ENCODE measurements around the gene VDAC1.

VDAC1 gene

DNA sequence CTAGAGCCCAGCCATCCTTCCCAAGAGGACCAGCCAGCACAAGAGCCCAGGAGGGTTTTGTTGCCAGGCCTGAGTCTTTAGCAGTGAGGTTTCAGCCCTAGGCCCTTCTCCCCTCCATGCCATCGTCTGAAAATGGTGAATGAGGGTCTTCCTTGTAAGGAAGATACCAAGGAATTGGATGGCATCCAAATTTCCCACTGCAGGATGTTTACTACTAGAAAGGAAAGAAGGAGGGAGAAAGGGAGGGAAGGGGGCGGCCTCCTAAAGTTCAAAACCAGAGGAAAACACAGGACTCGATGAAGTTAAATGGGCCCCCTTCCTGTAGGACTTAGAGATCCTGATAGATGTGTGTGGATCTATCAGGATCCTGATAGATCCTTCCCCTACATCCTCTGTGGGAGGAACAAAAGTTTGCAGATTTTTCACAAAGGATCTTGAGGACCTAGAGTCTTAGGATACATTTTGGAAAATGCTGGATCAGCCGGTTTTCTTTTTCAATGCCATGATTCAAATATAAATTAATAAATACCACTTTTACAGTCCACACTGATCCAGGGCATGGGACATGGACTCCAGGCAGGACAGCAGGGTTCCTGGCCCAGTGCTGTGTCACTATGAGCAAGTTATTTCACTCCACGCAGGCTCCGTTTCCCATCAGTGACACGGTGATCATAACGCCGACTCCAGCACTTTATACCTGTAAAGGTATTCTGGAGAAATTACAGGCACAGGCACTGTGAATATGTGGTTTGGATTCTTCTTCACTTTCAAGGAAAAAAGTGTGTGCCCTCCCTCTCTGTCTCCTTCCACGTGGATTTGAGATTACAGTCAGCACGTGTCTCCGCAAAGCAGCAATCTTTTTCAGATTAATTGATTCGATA, 77.2 kb downstream of the VDAC1 start:
- TF ChIP-seq, protein P1, sequence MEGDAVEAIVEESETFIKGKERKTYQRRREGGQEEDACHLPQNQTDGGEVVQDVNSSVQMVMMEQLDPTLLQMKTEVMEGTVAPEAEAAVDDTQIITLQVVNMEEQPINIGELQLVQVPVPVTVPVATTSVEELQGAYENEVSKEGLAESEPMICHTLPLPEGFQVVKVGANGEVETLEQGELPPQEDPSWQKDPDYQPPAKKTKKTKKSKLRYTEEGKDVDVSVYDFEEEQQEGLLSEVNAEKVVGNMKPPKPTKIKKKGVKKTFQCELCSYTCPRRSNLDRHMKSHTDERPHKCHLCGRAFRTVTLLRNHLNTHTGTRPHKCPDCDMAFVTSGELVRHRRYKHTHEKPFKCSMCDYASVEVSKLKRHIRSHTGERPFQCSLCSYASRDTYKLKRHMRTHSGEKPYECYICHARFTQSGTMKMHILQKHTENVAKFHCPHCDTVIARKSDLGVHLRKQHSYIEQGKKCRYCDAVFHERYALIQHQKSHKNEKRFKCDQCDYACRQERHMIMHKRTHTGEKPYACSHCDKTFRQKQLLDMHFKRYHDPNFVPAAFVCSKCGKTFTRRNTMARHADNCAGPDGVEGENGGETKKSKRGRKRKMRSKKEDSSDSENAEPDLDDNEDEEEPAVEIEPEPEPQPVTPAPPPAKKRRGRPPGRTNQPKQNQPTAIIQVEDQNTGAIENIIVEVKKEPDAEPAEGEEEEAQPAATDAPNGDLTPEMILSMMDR (IDR thresholded peaks at IDR 0.05; ENCODE audit: extremely low read depth, missing control alignments): no peak
- DNase-seq (ENCODE audit: low spot score): no peak

DNA sequence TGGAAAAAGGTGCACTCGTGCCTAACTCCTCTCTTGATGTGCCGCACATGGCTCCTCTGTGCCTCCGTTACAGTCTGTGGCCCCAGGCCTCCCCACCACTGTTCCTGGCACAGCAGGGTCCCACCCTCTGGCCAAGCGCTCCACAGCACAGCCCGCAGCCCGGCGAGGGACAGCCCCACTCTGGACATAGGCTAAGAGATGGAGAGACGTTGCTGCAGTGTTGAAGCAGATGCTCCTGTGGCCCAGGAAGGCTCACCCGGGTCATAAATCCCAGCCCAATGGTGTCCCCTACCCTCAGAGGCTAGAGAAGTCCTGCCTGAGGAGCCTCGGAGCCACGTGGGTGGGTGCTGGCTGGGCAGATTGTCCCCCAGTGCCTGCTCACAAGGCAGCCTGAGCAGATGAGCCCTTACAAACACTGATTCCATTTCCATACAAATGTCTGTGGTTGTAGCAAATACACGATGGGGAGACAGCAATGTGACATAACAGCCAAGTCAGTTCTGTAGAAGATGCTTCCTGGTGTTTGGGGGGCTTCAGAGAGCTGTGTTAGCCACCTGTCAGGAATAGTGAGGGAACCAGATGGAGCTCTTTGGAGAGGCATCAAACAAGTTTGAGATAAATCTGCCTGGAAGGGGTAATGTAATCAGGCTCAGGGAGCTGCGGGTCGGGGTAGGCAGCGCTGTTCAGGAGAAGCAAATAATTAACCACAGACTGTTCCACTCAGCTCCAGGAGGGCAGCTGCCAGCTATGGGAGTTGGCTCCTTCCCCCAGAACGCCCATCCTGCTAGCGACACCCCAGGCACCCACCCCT, 78.1 kb downstream of the VDAC1 start:
- no peak for DNase-seq (ENCODE audit: low spot score)

DNA sequence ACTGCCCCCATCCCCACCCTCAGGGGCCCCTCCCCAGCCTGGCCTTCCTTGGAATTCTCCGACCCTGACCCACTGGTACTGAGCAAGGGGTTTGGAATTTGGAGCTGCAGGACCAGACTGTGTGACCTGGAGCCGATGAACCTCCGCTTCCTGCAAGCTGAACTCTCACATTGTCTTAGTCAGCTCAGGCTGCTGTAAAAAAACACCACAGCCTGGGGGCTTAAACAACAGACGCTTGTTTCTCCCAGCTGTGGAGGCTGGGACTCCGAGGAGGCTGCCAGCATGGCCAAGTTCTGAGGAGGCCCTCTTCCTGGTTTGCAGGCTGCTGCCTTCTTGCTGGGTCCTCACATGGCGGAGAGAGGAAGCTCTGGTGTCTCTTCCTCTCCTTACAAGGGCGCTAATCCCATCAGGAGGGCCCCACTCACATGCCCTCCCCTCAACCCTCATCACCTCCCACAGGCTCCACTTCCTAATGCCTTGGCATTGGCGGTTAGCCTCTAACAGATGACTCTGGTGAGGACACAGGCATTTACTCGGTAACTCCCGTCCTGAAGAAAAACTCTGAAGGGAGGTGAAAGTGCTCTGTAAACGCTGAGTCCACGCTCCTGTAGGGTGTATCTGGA, 78.8 kb downstream of the VDAC1 start:
- TF ChIP-seq, protein P1 (IDR thresholded peaks at IDR 0.05; ENCODE audit: extremely low read depth, missing control alignments): no peak
- DNase-seq (ENCODE audit: low spot score): no peak

More for the DNA sequence above, 78.1 kb downstream of the VDAC1 start:
- TF ChIP-seq, protein P1 (IDR thresholded peaks at IDR 0.05; ENCODE audit: extremely low read depth, missing control alignments): no peak

DNA sequence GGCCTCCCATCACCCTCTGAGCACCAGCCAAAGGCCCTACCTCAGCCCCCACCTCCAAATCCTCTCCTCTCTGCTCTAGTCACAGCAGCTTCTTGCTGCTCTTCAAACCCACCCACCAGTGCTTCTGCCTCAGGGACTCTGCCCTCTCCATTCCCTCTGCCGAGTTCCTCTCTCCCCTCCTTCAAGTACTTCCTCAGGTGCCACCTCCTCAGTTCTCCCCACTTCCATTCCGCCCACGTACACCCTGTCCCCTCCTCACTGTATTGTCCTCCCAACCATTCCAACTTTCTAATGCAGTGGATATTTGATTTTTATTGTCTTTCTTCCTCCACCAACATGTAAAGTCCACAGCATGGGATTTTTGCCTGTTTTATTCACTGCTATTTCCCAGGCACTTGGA, 79.5 kb downstream of the VDAC1 start:
- DNase-seq (ENCODE audit: low spot score): no peak

DNA sequence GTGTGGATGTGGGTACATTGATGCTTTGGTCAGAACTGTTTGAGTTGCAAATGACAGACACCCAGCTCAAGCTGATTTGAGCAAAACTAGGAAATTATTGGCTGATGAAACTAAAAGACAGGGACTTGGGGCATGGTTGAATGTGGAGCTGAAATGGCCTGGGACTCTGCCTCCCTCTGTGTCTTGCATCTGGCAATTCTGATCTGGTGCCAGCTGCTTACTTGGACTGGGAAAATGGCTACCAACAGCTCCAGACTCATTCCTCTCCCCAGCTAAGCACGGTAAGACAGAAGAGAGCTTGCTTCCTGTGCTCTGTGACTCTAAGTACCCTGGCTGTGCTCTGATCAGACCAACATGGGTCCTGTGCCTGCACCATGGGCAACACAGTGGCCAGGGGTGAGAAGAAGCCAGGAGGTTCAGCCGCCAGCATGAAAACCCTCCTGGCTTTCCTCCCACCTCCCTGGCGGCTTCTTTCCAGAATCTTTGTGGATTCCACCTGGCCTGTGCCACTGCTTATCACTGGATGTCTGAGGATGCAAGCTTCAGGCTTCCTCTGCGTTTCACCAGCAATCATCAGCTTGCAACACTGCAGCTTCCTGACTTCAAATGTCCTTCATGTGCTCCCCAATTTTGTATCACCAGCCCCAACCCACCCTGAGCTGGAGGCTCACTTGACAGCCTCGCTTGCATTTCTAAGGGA, 80.4 kb downstream of the VDAC1 start:
- DNase-seq (ENCODE audit: low spot score): no peak
- TF ChIP-seq, protein P1 (IDR thresholded peaks at IDR 0.05; ENCODE audit: extremely low read depth, missing control alignments): no peak

More for the DNA sequence above, 79.5 kb downstream of the VDAC1 start:
- TF ChIP-seq, protein P1 (IDR thresholded peaks at IDR 0.05; ENCODE audit: extremely low read depth, missing control alignments): no peak

DNA sequence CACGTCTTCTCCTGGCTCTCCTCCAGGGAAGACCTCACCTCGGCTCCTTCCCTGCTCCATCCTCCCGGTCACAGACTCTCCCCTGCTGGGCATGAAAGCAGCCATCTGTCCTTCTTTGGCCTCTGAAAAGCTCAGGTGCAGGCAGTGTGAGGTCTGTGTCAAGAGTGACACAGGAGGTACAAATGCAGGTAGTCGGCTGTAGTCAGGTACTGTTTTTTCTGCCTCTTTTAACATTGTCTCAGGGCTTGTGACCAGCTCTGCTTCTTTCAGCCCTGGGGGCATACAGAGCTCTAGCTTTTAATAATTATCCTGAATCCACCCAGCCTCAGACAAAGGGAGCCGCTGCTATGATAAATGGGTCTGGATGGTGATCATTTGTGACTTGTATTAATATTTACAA, 82.8 kb downstream of the VDAC1 start:
- TF ChIP-seq, protein P1 (IDR thresholded peaks at IDR 0.05; ENCODE audit: extremely low read depth, missing control alignments): no peak
- DNase-seq (ENCODE audit: low spot score): no peak

Measured in GM20000 (cell line).